Trophoblast cell (in vitro differentiated cells and primary cell): Measurements from ENCODE around the gene NTM.

ENCODE experiments used
- DNase-seq, 2 donors: peaks; one replicate each; pipeline ENCODE4 v3.0.0-alpha.2; 2016
- H2AFZ ChIP-seq: 2 replicates; pipeline ENCODE4 v1.6.1; 2013; ENCODE audit warnings: low read length, moderate library complexity, mild to moderate bottlenecking; ENCODE audit not compliant: insufficient read depth, poor library complexity
- H2AK5ac ChIP-seq: 2 replicates; pipeline ENCODE4 v1.6.1; 2013; ENCODE audit warnings: mild to moderate bottlenecking, low read length
- H2BK120ac ChIP-seq: 2 replicates; pipeline ENCODE4 v1.6.1; 2013; ENCODE audit warnings: low read length, mild to moderate bottlenecking, moderate library complexity; ENCODE audit not compliant: insufficient read depth, poor library complexity
- H2BK12ac ChIP-seq: 2 replicates; pipeline ENCODE4 v1.6.1; 2013; ENCODE audit warnings: mild to moderate bottlenecking, low read length, moderate library complexity
- H2BK5ac ChIP-seq: 2 replicates; pipeline ENCODE4 v1.6.1; 2013; ENCODE audit warnings: low read length, low read depth, moderate library complexity, mild to moderate bottlenecking; ENCODE audit not compliant: poor library complexity
- H3K14ac ChIP-seq: 2 replicates; pipeline ENCODE4 v1.6.1; 2013; ENCODE audit warnings: mild to moderate bottlenecking, low read length
- H3K18ac ChIP-seq: 2 replicates; pipeline ENCODE4 v1.6.1; 2013; ENCODE audit warnings: mild to moderate bottlenecking, low read length
- H3K23ac ChIP-seq: 2 replicates; pipeline ENCODE4 v1.6.1; 2013; ENCODE audit warnings: low read length
- H3K27ac ChIP-seq: 2 replicates; pipeline ENCODE4 v1.5.1; 2013; ENCODE audit warnings: low read depth, mild to moderate bottlenecking, inconsistent platforms, low read length, moderate library complexity
- H3K27me3 ChIP-seq: 2 replicates; pipeline ENCODE4 v1.6.1; 2013; ENCODE audit warnings: inconsistent platforms, mild to moderate bottlenecking, low read length, moderate library complexity; ENCODE audit not compliant: insufficient read depth
- H3K36me3 ChIP-seq, 2 experiments: 1 replicate in 1 of 2; 2 replicates in 1 of 2; pipeline ENCODE4 v1.6.1; 2013; ENCODE audit warnings: low read length in 2 of 2, mild to moderate bottlenecking in 2 of 2, moderate library complexity in 1 of 2; ENCODE audit not compliant: insufficient read depth in 2 of 2, control insufficient read depth in 1 of 2
- H3K4ac ChIP-seq: 2 replicates; pipeline ENCODE4 v1.6.1; 2013; ENCODE audit warnings: low read depth, mild to moderate bottlenecking, low read length, moderate library complexity
- H3K4me1 ChIP-seq, 2 experiments: 1 replicate in 1 of 2; 2 replicates in 1 of 2; pipeline ENCODE4 v1.6.1; 2013; ENCODE audit warnings: low read length in 2 of 2, mild to moderate bottlenecking in 2 of 2, moderate library complexity in 1 of 2; ENCODE audit not compliant: insufficient read depth in 2 of 2, control insufficient read depth in 1 of 2
- H3K4me2 ChIP-seq: 2 replicates; pipeline ENCODE4 v1.6.1; 2013; ENCODE audit warnings: inconsistent platforms, mild to moderate bottlenecking, low read length, moderate library complexity
- H3K4me3 ChIP-seq: 2 replicates; pipeline ENCODE4 v1.5.1; 2013; ENCODE audit warnings: mild to moderate bottlenecking, low read depth, low read length, inconsistent platforms
- H3K79me1 ChIP-seq: one replicate; pipeline ENCODE4 v1.6.1; 2013; ENCODE audit warnings: low read length
- H3K79me2 ChIP-seq: 2 replicates; pipeline ENCODE4 v1.6.1; 2013; ENCODE audit warnings: low read length, mild to moderate bottlenecking; ENCODE audit not compliant: control insufficient read depth, insufficient read depth, poor library complexity
- H3K9ac ChIP-seq: 2 replicates; pipeline ENCODE4 v1.6.1; 2013; ENCODE audit warnings: mild to moderate bottlenecking, low read length
- H3K9me3 ChIP-seq: 2 replicates; pipeline ENCODE4 v1.6.1; 2013; ENCODE audit warnings: low read depth, mild to moderate bottlenecking, control low read depth, inconsistent platforms, low read length; ENCODE audit not compliant: insufficient read depth
- H4K12ac ChIP-seq: 2 replicates; pipeline ENCODE4 v1.6.1; 2013; ENCODE audit warnings: low read depth, mild to moderate bottlenecking, low read length, moderate library complexity
- H4K8ac ChIP-seq: 2 replicates; pipeline ENCODE4 v1.6.1; 2013; ENCODE audit warnings: low read depth, mild to moderate bottlenecking, low read length, moderate library complexity
- H4K91ac ChIP-seq: one replicate; pipeline ENCODE4 v1.6.1; 2013; ENCODE audit warnings: low read depth, mild to moderate bottlenecking, low read length, moderate library complexity
- WGBS: extraction: QIAGEN DNeasy Blood & Tissue Kit; methylation state at CpG from one replicate; pipeline ENCODE4 v1.1.7; 2013; ENCODE audit warnings: missing lambda C conversion rate; ENCODE audit not compliant: insufficient read length, insufficient coverage; ENCODE audit errors: extremely low coverage; 5-methylcytosine and 5-hydroxymethylcytosine counted together

The NTM gene

GRCh38 chr11:132161403-132162078, 791.1 kb downstream of the NTM start:
- Histone ChIP-seq H3K14ac (no peak overlapping the region), H2AK5ac (no peak overlapping the region), H2BK12ac (no peak overlapping the region), H2AFZ (no peak overlapping the region), H4K91ac (no peak overlapping the region), H3K27ac (no peak overlapping the region), H4K8ac (no peak overlapping the region), H2BK5ac (no peak overlapping the region), H3K9me3 (peaks cover 2% of the 10 kb centered on the region), H3K79me2 (no peaks in the 10 kb centered on the region), H3K4me1 (no peaks in the 10 kb centered on the region), H3K36me3 (no peaks in the 10 kb centered on the region), H3K18ac (no peak overlapping the region), H3K4me2 (no peak overlapping the region), H4K12ac (no peak overlapping the region), H3K79me1 (no peaks in the 10 kb centered on the region), H3K27me3 (no peaks in the 10 kb centered on the region), H3K4ac (no peak overlapping the region), H3K23ac (no peak overlapping the region), H3K9ac (no peak overlapping the region), H2BK120ac (no peak overlapping the region), H3K4me3 (no peak overlapping the region)
- DNase-seq, result no peak
- WGBS, result no CpG with 5 or more reads among the region's 26 CpGs

- no peak overlapping the region for H4K8ac ChIP-seq
- H3K79me1 ChIP-seq, result no peaks in the 10 kb centered on the region
- no peak overlapping the region for H2BK12ac ChIP-seq
- no peaks in the 10 kb centered on the region for H3K4me1 ChIP-seq
- H4K91ac ChIP-seq, result no peak overlapping the region
- H3K27me3 ChIP-seq, result no peaks in the 10 kb centered on the region
- H3K27ac ChIP-seq, result no peak overlapping the region
- no peak for DNase-seq
- no CpG with 5 or more reads among the region's 3 CpGs for WGBS
- no peak overlapping the region for H3K4me3 ChIP-seq
- H3K36me3 ChIP-seq, result no peaks in the 10 kb centered on the region
- no peaks in the 10 kb centered on the region for H3K79me2 ChIP-seq
- H3K9ac ChIP-seq, result no peak overlapping the region
- H4K12ac ChIP-seq, result no peak overlapping the region
- H3K9me3 ChIP-seq, result no peaks in the 10 kb centered on the region
- no peak overlapping the region for H2AFZ ChIP-seq
- H3K4me2 ChIP-seq, result no peak overlapping the region
- no peak overlapping the region for H2BK5ac ChIP-seq
- no peak overlapping the region for H2AK5ac ChIP-seq
- H2BK120ac ChIP-seq, result no peak overlapping the region
- no peak overlapping the region for H3K4ac ChIP-seq
- no peak overlapping the region for H3K14ac ChIP-seq
- H3K18ac ChIP-seq, result no peak overlapping the region
- H3K23ac ChIP-seq, result no peak overlapping the region
Observed at GRCh38 chr11:132168344-132168981, 798.0 kb downstream of the NTM start.

- Histone ChIP-seq H3K27ac (no peak overlapping the region), H3K79me2 (no peaks in the 10 kb centered on the region), H3K9ac (no peak overlapping the region), H3K9me3 (no peaks in the 10 kb centered on the region), H3K18ac (no peak overlapping the region), H2AK5ac (no peak overlapping the region), H4K12ac (no peak overlapping the region), H2BK120ac (no peak overlapping the region), H4K91ac (no peak overlapping the region), H3K14ac (no peak overlapping the region), H2BK5ac (no peak overlapping the region), H2BK12ac (no peak overlapping the region), H3K4ac (no peak overlapping the region), H3K4me1 (no peaks in the 10 kb centered on the region), H3K4me2 (no peak overlapping the region), H3K4me3 (no peak overlapping the region), H3K23ac (no peak overlapping the region), H4K8ac (no peak overlapping the region), H3K36me3 (no peaks in the 10 kb centered on the region), H3K27me3 (no peaks in the 10 kb centered on the region), H2AFZ (no peak overlapping the region), H3K79me1 (no peaks in the 10 kb centered on the region)
- DNase-seq, result no peak
- no CpG with 5 or more reads among the region's 6 CpGs for WGBS
Observed at GRCh38 chr11:132171031-132171430, 800.6 kb downstream of the NTM start.

GRCh38 chr11:132174362-132175255, 804.2 kb downstream of the NTM start:
- Histone ChIP-seq H3K79me2 (no peaks in the 10 kb centered on the region), H3K4me1 (no peaks in the 10 kb centered on the region), H2AFZ (no peak overlapping the region), H3K36me3 (no peaks in the 10 kb centered on the region), H3K23ac (no peak overlapping the region), H3K14ac (no peak overlapping the region), H3K9ac (peak overlapping the region; percentile 43), H3K4ac (no peak overlapping the region), H3K27ac (no peak overlapping the region), H4K8ac (no peak overlapping the region), H2BK120ac (no peak overlapping the region), H3K18ac (no peak overlapping the region), H2BK5ac (no peak overlapping the region), H3K4me2 (no peak overlapping the region), H4K91ac (no peak overlapping the region), H3K79me1 (no peaks in the 10 kb centered on the region), H2BK12ac (no peak overlapping the region), H4K12ac (no peak overlapping the region), H3K27me3 (no peaks in the 10 kb centered on the region), H3K4me3 (no peak overlapping the region), H2AK5ac (no peak overlapping the region), H3K9me3 (no peaks in the 10 kb centered on the region)
- WGBS, result no CpG with 5 or more reads among the region's 15 CpGs
- no peak for DNase-seq
